ENCODE results near the gene IRF8. TPM values are rescaled to one million over a fixed set of nuclear protein-coding genes. Genes with fewer than 3 reads are reported as not detected.
"Not testable (repeated sequence)": the region's sequence is repeated elsewhere in the genome, so short reads cannot be mapped to it uniquely, and the experiment has no call there.

IRF8 gene
- polyA plus RNA-seq, 4 donors = 28.0 to 52.1 (median 43.2) TPM

DNA sequence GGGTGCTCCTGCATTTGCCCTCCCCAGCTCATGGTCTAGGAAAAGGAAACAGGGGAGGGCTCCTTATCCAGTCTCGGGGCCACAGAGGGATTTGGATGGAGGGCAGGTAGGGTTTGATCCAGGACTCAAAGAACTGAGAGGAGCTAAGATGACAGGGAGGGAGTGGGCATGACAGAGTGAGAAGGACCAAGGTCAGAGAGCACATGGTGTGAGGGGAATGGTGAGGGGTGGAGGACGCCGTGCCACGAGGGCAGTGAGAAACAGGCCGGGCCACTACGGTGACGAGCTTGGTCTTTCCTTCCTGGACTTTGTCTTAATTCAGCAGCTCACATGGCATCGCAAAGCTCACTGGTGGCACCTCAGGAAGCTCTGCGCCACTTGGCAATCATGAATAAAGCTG lies 35.2 kb downstream of the IRF8 start:
- DNase-seq = no peak
- Histone ChIP-seq H3K4me3 (ENCODE audit: low read depth in 1 of 3, low read length in 3 of 3) (no peak overlapping the region), H3K36me3 (ENCODE audit: control insufficient read depth in 3 of 3, insufficient read depth in 2 of 3, low read depth in 1 of 3, low read length in 3 of 3) (peaks cover 0 to 3% (median 0%) of the 10 kb centered on the region in 3 donors), H3K9me3 (ENCODE audit: control insufficient read depth in 2 of 2, insufficient read depth in 1 of 2, low read depth in 1 of 2, low read length in 1 of 2) (peaks cover 0 to 2% of the 10 kb centered on the region in 2 donors), H3K27ac (ENCODE audit: low read depth in 1 of 3, low read length in 2 of 3) (no peak overlapping the region), H3K4me1 (ENCODE audit: control insufficient read depth in 3 of 3, insufficient read depth in 2 of 3, low read depth in 1 of 3, low read length in 2 of 3) (peaks cover 2 to 12% (median 3%) of the 10 kb centered on the region in 3 donors), H3K27me3 (ENCODE audit: control insufficient read depth in 3 of 3, insufficient read depth in 3 of 3, low read length in 3 of 3) (no peaks in the 10 kb centered on the region)
- FAIRE-seq = no peak
- WGBS, 3 donors = 81 to 85% (median 81%) methylated on average over 9 of the region's 9 CpGs

DNA sequence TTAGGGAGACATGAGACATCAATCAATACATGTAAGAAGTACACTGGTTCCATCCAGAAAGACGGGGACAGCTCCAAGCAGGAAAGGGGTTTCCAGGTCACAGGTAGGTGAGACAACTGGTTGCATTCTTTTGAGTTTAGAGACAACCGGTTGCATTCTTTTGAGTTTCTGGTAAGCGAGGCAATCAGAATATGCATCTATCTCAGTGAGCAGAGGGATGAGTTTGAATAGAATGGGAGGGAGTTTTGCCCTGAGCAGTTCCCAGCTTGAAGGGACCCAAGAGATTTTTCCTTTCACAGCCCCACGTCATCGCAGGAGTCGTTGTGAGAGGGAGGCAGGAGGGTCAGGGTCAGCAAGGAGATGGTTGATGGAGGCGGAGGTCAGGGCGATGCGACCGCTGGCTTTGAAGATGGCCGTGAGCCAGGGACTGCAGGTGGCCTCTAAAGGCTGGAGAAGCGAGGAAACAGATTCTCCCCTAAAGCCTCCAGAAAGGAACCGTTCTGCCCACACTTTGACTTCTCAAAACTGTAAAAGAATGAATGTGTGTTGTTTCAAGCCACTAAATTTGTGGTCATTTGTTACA lies 36.5 kb downstream of the IRF8 start:
- 59 to 77% (median 70%) methylated on average over 13 of the region's 13 CpGs for WGBS, 3 donors

DNA sequence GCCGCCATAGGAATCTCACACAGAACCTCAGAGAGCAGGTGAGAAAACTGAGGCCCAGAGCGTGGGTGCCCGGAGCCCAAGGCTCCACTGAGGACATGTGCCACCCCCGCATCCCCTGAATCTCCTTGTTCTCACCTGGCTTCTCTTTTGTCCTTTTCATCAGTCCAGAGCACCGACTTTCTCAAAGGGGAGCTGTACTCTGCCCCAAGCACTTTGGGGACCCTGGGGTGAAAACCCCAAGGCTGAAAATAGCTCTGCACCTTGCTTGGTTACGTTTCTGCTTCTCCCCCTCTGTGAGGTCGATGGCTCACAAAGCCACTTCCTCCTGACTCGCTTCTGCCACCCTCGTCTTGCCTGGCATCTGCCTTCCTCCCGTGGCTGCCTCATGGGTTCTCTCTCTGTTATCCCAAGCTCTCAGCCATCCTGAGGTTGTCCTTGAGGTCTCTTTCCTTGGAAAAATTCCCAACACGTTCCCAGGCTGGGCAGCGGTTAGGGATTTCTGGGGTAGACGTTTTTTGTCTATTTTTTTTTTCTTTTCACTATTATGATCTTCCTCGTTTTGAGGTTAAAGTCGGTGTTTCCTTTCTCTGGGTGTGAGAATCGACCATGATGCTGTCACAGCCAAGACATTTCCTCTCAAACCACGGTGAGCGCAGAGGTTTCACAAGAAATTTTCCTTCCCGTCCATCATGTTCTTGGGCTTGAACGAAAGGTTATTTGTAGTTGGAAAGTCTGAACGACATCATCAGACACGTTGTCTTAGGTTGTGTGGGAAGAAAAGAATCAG lies 37.2 kb downstream of the IRF8 start:
- FAIRE-seq (no peak), DNase-seq (peak in 1 of 2 donors; percentile 57)
- Histone ChIP-seq H3K4me3 (ENCODE audit: low read depth in 1 of 3, low read length in 3 of 3) (no peak overlapping the region), H3K27ac (ENCODE audit: low read depth in 1 of 3, low read length in 2 of 3) (peak overlapping the region in 1 of 3 donors; percentile 63), H3K9me3 (ENCODE audit: control insufficient read depth in 2 of 2, insufficient read depth in 1 of 2, low read depth in 1 of 2, low read length in 1 of 2) (peaks cover 0 to 11% of the 10 kb centered on the region in 2 donors), H3K4me1 (ENCODE audit: control insufficient read depth in 3 of 3, insufficient read depth in 2 of 3, low read depth in 1 of 3, low read length in 2 of 3) (peaks cover 0 to 3% (median 2%) of the 10 kb centered on the region in 3 donors), H3K36me3 (ENCODE audit: control insufficient read depth in 3 of 3, insufficient read depth in 2 of 3, low read depth in 1 of 3, low read length in 3 of 3) (no peaks in the 10 kb centered on the region), H3K27me3 (ENCODE audit: control insufficient read depth in 3 of 3, insufficient read depth in 3 of 3, low read length in 3 of 3) (peaks cover 0 to 3% (median 0%) of the 10 kb centered on the region in 3 donors)
- 60 to 74% (median 63%) methylated on average over 22 of the region's 22 CpGs for WGBS, 3 donors

More for the DNA sequence above, 36.5 kb downstream of the IRF8 start:
- Histone ChIP-seq H3K27ac (ENCODE audit: low read depth in 1 of 3, low read length in 2 of 3) (peak overlapping the region in 1 of 3 donors; percentile 63), H3K27me3 (ENCODE audit: control insufficient read depth in 3 of 3, insufficient read depth in 3 of 3, low read length in 3 of 3) (peaks cover 0 to 3% (median 0%) of the 10 kb centered on the region in 3 donors), H3K9me3 (ENCODE audit: control insufficient read depth in 2 of 2, insufficient read depth in 1 of 2, low read depth in 1 of 2, low read length in 1 of 2) (peaks cover 0 to 11% of the 10 kb centered on the region in 2 donors), H3K4me1 (ENCODE audit: control insufficient read depth in 3 of 3, insufficient read depth in 2 of 3, low read depth in 1 of 3, low read length in 2 of 3) (peaks cover 0 to 3% (median 2%) of the 10 kb centered on the region in 3 donors), H3K36me3 (ENCODE audit: control insufficient read depth in 3 of 3, insufficient read depth in 2 of 3, low read depth in 1 of 3, low read length in 3 of 3) (peaks cover 0 to 3% (median 0%) of the 10 kb centered on the region in 3 donors), H3K4me3 (ENCODE audit: low read depth in 1 of 3, low read length in 3 of 3) (no peak overlapping the region)
- DNase-seq (no peak), FAIRE-seq (no peak)

DNA sequence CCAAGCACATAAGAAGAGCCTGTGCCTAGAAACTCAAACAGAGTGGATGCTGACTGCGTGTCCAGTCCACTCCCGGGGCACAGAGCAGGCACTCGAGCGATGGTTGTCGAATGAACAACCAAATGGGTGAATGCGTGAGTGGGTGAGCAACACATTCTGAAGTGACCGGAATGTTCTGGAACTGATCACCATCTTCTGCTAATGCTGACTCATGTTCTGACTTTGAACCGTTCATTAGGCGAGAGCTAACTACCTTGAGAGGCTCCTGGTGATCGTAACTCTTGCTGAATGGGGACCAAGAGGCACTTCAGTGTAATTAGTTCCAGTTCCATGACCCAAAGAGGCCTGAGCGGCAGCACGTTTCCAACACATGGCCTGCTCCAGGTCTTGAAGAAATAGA lies 37.9 kb downstream of the IRF8 start:
- no peaks in the 10 kb centered on the region for H3K36me3 ChIP-seq (ENCODE audit: control insufficient read depth in 3 of 3, insufficient read depth in 2 of 3, low read depth in 1 of 3, low read length in 3 of 3)
- H3K4me3 ChIP-seq (ENCODE audit: low read depth in 1 of 3, low read length in 3 of 3) = no peak overlapping the region
- WGBS, 3 donors = 63 to 79% (median 70%) methylated on average over 12 of the region's 12 CpGs
- peak in 1 of 2 donors; percentile 40 for DNase-seq
- FAIRE-seq = no peak
- H3K9me3 ChIP-seq (ENCODE audit: control insufficient read depth in 2 of 2, insufficient read depth in 1 of 2, low read depth in 1 of 2, low read length in 1 of 2) = peaks cover 0 to 11% of the 10 kb centered on the region in 2 donors
- peaks cover 0 to 3% (median 2%) of the 10 kb centered on the region in 3 donors for H3K4me1 ChIP-seq (ENCODE audit: control insufficient read depth in 3 of 3, insufficient read depth in 2 of 3, low read depth in 1 of 3, low read length in 2 of 3)
- peak overlapping the region in 1 of 3 donors; percentile 56 for H3K27ac ChIP-seq (ENCODE audit: low read depth in 1 of 3, low read length in 2 of 3)
- H3K27me3 ChIP-seq (ENCODE audit: control insufficient read depth in 3 of 3, insufficient read depth in 3 of 3, low read length in 3 of 3) = peaks cover 0 to 3% (median 0%) of the 10 kb centered on the region in 3 donors

DNA sequence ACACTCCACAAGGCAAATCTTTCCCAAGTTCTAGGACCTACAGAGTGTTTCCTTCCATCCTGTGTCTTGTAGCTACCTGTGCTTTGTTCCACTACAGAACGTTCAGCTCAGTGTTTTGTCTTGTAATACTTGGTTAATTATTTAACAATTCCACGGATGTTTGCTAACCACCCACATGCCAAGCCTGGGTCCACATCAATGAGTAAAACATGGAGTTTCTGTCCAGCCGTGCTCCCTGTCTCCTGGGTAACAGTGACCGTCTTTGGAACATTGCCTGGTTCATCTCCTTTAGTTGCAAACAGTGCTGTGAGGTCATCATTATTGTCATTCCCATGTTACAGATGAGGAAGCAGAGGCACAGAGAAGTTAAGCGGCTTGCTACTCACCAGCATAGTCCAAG lies 41.3 kb downstream of the IRF8 start:
- Histone ChIP-seq H3K9me3 (ENCODE audit: control insufficient read depth in 2 of 2, insufficient read depth in 1 of 2, low read depth in 1 of 2, low read length in 1 of 2) (peaks cover 0 to 11% of the 10 kb centered on the region in 2 donors), H3K27me3 (ENCODE audit: control insufficient read depth in 3 of 3, insufficient read depth in 3 of 3, low read length in 3 of 3) (peaks cover 0 to 3% (median 0%) of the 10 kb centered on the region in 3 donors), H3K4me3 (ENCODE audit: low read depth in 1 of 3, low read length in 3 of 3) (no peak overlapping the region), H3K27ac (ENCODE audit: low read depth in 1 of 3, low read length in 2 of 3) (no peak overlapping the region), H3K36me3 (ENCODE audit: control insufficient read depth in 3 of 3, insufficient read depth in 2 of 3, low read depth in 1 of 3, low read length in 3 of 3) (no peaks in the 10 kb centered on the region), H3K4me1 (ENCODE audit: control insufficient read depth in 3 of 3, insufficient read depth in 2 of 3, low read depth in 1 of 3, low read length in 2 of 3) (peaks cover 0 to 3% (median 2%) of the 10 kb centered on the region in 3 donors)
- FAIRE-seq (no peak), DNase-seq (peak; percentile 35 to 53)
- 25 to 61% (median 47%) methylated on average over 5 of the region's 5 CpGs for WGBS, 3 donors

DNA sequence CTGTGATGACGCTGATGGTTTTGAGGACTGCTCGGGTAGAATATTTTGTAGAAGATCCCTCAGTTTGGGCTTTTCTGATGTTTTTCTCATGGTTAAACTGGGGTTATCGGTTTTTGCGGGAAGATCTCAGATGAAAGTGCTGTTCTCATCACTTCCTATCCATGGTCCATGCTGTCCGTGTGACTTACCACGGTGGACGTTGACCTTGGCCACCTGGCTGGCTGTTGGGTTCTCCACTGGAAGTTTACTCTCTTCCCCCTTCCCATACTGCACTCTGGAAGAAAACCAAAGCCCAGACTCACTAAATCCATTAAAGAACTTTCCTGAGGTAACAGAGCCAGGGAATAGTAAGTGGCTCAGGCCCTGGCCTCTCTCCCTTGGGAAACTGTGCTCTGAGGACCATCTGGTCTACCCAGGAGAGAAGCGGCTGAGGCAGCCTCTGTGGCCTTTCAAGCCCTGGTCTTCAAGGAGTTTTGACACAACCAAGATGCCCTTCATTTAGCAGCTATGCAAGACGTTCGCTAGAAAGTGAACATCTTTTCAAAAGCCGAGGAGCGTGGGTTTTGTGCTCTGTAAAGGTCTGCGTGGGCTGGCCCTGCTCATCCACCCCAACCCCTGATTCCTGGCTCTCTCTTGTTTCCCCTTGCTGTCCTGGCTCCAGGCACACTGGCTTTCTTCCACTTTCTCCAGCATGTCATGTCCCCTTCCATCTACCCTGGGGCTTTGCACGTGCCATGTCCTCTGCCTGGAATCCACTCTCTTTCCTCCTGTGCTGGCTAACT lies 43.1 kb downstream of the IRF8 start:
- no peak overlapping the region for H3K4me3 ChIP-seq (ENCODE audit: low read depth in 1 of 3, low read length in 3 of 3)
- DNase-seq = no peak
- H3K4me1 ChIP-seq (ENCODE audit: control insufficient read depth in 3 of 3, insufficient read depth in 2 of 3, low read depth in 1 of 3, low read length in 2 of 3) = peaks cover 0 to 3% (median 0%) of the 10 kb centered on the region in 3 donors
- peaks cover 0 to 3% (median 0%) of the 10 kb centered on the region in 3 donors for H3K27me3 ChIP-seq (ENCODE audit: control insufficient read depth in 3 of 3, insufficient read depth in 3 of 3, low read length in 3 of 3)
- WGBS, 3 donors = 72 to 76% (median 74%) methylated on average over 14 of the region's 14 CpGs
- H3K27ac ChIP-seq (ENCODE audit: low read depth in 1 of 3, low read length in 2 of 3) = no peak overlapping the region
- H3K9me3 ChIP-seq (ENCODE audit: control insufficient read depth in 2 of 2, insufficient read depth in 1 of 2, low read depth in 1 of 2, low read length in 1 of 2) = peaks cover 0 to 11% of the 10 kb centered on the region in 2 donors
- no peaks in the 10 kb centered on the region for H3K36me3 ChIP-seq (ENCODE audit: control insufficient read depth in 3 of 3, insufficient read depth in 2 of 3, low read depth in 1 of 3, low read length in 3 of 3)
- FAIRE-seq = no peak

DNA sequence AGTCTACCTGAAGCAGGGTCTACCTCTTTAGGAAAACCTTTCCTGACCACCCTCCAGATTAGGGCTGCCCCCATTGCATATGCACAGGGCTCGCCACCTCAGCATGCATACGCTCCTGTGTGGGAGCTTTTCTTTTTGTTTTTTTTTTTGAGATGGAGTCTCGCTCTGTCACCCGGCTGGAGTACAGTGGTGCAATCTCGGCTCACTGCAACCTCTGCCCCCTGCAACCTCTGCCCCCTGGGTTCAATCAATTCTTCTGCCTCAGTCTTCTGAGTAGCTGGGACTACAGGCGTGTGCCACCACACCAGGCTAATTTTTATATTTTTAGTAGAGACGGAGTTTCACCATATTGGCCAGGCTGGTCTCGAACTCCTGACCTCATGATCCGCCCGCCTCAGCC lies 43.7 kb downstream of the IRF8 start:
- H3K27ac ChIP-seq (ENCODE audit: low read depth in 1 of 3, low read length in 2 of 3); DNase-seq; H3K4me1 ChIP-seq (ENCODE audit: control insufficient read depth in 3 of 3, insufficient read depth in 2 of 3, low read depth in 1 of 3, low read length in 2 of 3); H3K4me3 ChIP-seq (ENCODE audit: low read depth in 1 of 3, low read length in 3 of 3); H3K27me3 ChIP-seq (ENCODE audit: control insufficient read depth in 3 of 3, insufficient read depth in 3 of 3, low read length in 3 of 3); H3K36me3 ChIP-seq (ENCODE audit: control insufficient read depth in 3 of 3, insufficient read depth in 2 of 3, low read depth in 1 of 3, low read length in 3 of 3); FAIRE-seq: not testable (repeated sequence)
- H3K9me3 ChIP-seq (ENCODE audit: control insufficient read depth in 2 of 2, insufficient read depth in 1 of 2, low read depth in 1 of 2, low read length in 1 of 2) = peaks cover 0 to 11% of the 10 kb centered on the region in 2 donors
- 76 to 90% (median 85%) methylated on average over 10 of the region's 10 CpGs for WGBS, 3 donors

DNA sequence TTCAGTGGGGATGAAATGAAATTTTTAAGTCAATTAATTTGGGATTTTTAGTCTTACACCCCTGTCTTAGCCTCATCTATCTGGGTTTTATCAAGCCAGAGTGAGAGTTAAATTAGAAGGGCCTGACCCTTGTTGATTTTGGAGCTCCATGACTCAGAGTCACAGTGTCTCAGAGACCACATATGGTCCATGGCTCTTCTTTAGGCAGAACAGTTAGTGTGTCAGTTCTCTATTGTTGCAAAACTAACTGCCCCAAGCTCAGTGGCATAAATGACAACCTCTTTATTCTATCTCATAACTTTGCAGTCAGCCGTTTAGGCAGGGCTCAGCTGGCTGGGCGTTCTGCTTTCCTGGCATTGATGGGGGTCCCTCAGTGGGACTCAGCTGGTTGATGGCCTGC lies 44.7 kb downstream of the IRF8 start:
- H3K9me3 ChIP-seq (ENCODE audit: control insufficient read depth in 2 of 2, insufficient read depth in 1 of 2, low read depth in 1 of 2, low read length in 1 of 2) = peaks cover 0 to 11% of the 10 kb centered on the region in 2 donors
- FAIRE-seq (no peak), DNase-seq (no peak)
- 87 to 95% (median 92%) methylated on average over 2 of the region's 2 CpGs for WGBS, 3 donors
- H3K4me1 ChIP-seq (ENCODE audit: control insufficient read depth in 3 of 3, insufficient read depth in 2 of 3, low read depth in 1 of 3, low read length in 2 of 3) = no peaks in the 10 kb centered on the region
- H3K4me3 ChIP-seq (ENCODE audit: low read depth in 1 of 3, low read length in 3 of 3) = no peak overlapping the region
- H3K27ac ChIP-seq (ENCODE audit: low read depth in 1 of 3, low read length in 2 of 3) = no peak overlapping the region
- peaks cover 0 to 3% (median 0%) of the 10 kb centered on the region in 3 donors for H3K27me3 ChIP-seq (ENCODE audit: control insufficient read depth in 3 of 3, insufficient read depth in 3 of 3, low read length in 3 of 3)
- H3K36me3 ChIP-seq (ENCODE audit: control insufficient read depth in 3 of 3, insufficient read depth in 2 of 3, low read depth in 1 of 3, low read length in 3 of 3) = no peaks in the 10 kb centered on the region

Data from small intestine (tissue), 7 donors.